K562 (cell line): ENCODE measurements around the gene DPEP2. TPM values are rescaled to one million over a fixed set of nuclear protein-coding genes. Genes with fewer than 3 reads are reported as not detected.

Experiments used
- BMI1 ChIP-seq: fragments of 150-350 bp; IDR thresholded peaks from 2 replicates; pipeline ENCODE4 v1.6.1; 2014; ENCODE audit warnings: low read length
- CBFA2T3 ChIP-seq: fragments of 450-650 bp; IDR thresholded peaks from 2 replicates; pipeline ENCODE4 v1.6.1; 2017
- FOXK1 ChIP-seq: sonication (generic); formaldehyde crosslinking; IDR thresholded peaks from 2 replicates; pipeline ENCODE4 v1.8.0; 2022; ENCODE audit warnings: missing genetic modification reagents, mild to moderate bottlenecking, borderline replicate concordance
- FOXP1 ChIP-seq: sonication (generic); formaldehyde crosslinking; IDR thresholded peaks from 2 replicates; pipeline ENCODE4 v1.8.0; 2022; ENCODE audit warnings: mild to moderate bottlenecking, missing genetic modification reagents
- HDAC1 ChIP-seq, 2 experiments: fragments of 450-650 bp; IDR thresholded peaks; 2 replicates each; pipeline ENCODE4 v1.6.1; 2016 to 2017; ENCODE audit warnings: inconsistent platforms in 1 of 2, mild to moderate bottlenecking in 1 of 2, moderate library complexity in 1 of 2
- HNRNPH1 ChIP-seq: fragments of 200-400 bp; formaldehyde crosslinking; optimal IDR thresholded peaks from 2 replicates; pipeline ENCODE3; 2017; ENCODE audit warnings: low read depth, mild to moderate bottlenecking, low read length, moderate library complexity
- MED1 ChIP-seq: sonication (generic); formaldehyde crosslinking; IDR thresholded peaks from 2 replicates; pipeline ENCODE4 v1.8.1; 2023; ENCODE audit warnings: missing genetic modification reagents, borderline replicate concordance
- MTA3 ChIP-seq: fragments of 450-650 bp; formaldehyde crosslinking; IDR thresholded peaks from 2 replicates; pipeline ENCODE4 v1.6.1; 2017; ENCODE audit warnings: mild to moderate bottlenecking, borderline replicate concordance
- MTF1 ChIP-seq: fragments of 250-450 bp; sonication (Bioruptor Pico); IDR thresholded peaks from 2 replicates; pipeline ENCODE4 v1.9.0; 2021; ENCODE audit warnings: moderate library complexity, mild to moderate bottlenecking, inconsistent platforms, borderline replicate concordance
- NEUROD1 ChIP-seq: fragments of 150-350 bp; IDR thresholded peaks from 2 replicates; pipeline ENCODE4 v1.6.1; 2014; ENCODE audit warnings: borderline replicate concordance, low read length, low read depth; ENCODE audit not compliant: partially characterized antibody
- NRF1 ChIP-seq, 2 experiments: fragments of 450-650 bp; IDR thresholded peaks in 1 of 2; conservative IDR thresholded peaks in 1 of 2; 2 replicates each; pipeline ENCODE4 v1.6.1; 2014; ENCODE audit warnings: mild to moderate bottlenecking in 2 of 2
- TARDBP ChIP-seq: fragments of 450-650 bp; IDR thresholded peaks from 2 replicates; pipeline ENCODE4 v1.6.1; 2016
- TSC22D4 ChIP-seq: fragments of 450-650 bp; IDR thresholded peaks from 2 replicates; pipeline ENCODE4 v1.6.1; 2016; ENCODE audit warnings: missing genetic modification characterization, missing biosample characterization, control low read depth
- U2AF2 ChIP-seq: fragments of 200-400 bp; formaldehyde crosslinking; optimal IDR thresholded peaks from 2 replicates; pipeline ENCODE3; 2017; ENCODE audit warnings: low read depth, mild to moderate bottlenecking, low read length
- ZC3H8 ChIP-seq: fragments of 450-650 bp; IDR thresholded peaks from 2 replicates; pipeline ENCODE4 v1.6.1; 2017
- ZFX ChIP-seq: sonication (generic); formaldehyde crosslinking; IDR thresholded peaks from 2 replicates; pipeline ENCODE4 v1.8.0; 2022; ENCODE audit warnings: mild to moderate bottlenecking, missing genetic modification reagents, moderate library complexity
- ZKSCAN1 ChIP-seq: fragments of 150-350 bp; IDR thresholded peaks from 2 replicates; pipeline ENCODE4 v1.6.1; 2016; ENCODE audit warnings: low read depth, low read length
- ZNF239 ChIP-seq: fragments of 250-450 bp; sonication (Bioruptor Pico); IDR thresholded peaks from 2 replicates; pipeline ENCODE4 v1.4.0; 2020; ENCODE audit warnings: mild to moderate bottlenecking
- ZNF707 ChIP-seq: fragments of 250-450 bp; sonication (Bioruptor Pico); conservative IDR thresholded peaks from 2 replicates; pipeline ENCODE4 v1.8.0; 2022; ENCODE audit warnings: inconsistent platforms, mild to moderate bottlenecking, moderate library complexity
- polyA plus RNA-seq, 8 experiments: library from polyadenylated mRNA; depleted of rRNA in 4 of 8; stranded (reverse) in 5 of 8; unstranded in 3 of 8; fragments of >200 nt; fragmentation: Nextera tagmentation in 2 of 8; fragmentation: Illumina TruSeq in 1 of 8; extraction: Ambion mirVana in 2 of 8; extraction: Trizol in 1 of 8; gene quantifications; 2 replicates each; pipeline versions ENCODE4 v1.2.1 to v1.2.3, GENCODE V29; 2011 to 2014; ENCODE audit warnings: inconsistent platforms in 1 of 8, missing spikeins in 1 of 8
- total RNA-seq, 7 experiments: library from RNA; depleted of rRNA in 6 of 7; stranded (reverse); fragments of >200 nt in 6 of 7; fragmentation: Illumina TruSeq in 2 of 7; extraction: Trizol in 2 of 7; gene quantifications; 2 replicates each; pipeline versions ENCODE4 v1.2.1 to v1.2.3, GENCODE V29; 2011 to 2021; ENCODE audit warnings: low replicate concordance in 1 of 7
- TF ChIP-seq, protein P1 (sequence below): fragments of 450-650 bp; formaldehyde crosslinking; conservative IDR thresholded peaks from 2 replicates; pipeline ENCODE4 v1.4.0; 2022; ENCODE audit warnings: mild to moderate bottlenecking, missing genetic modification characterization
- TF ChIP-seq, protein P2 (sequence below): sonication (generic); formaldehyde crosslinking; IDR thresholded peaks from 2 replicates; pipeline ENCODE4 v1.8.0; 2022; ENCODE audit warnings: missing genetic modification reagents, mild to moderate bottlenecking, moderate library complexity, borderline replicate concordance
- TF ChIP-seq, protein P3 (sequence below): fragments of 450-650 bp; IDR thresholded peaks from 2 replicates; pipeline ENCODE4 v1.6.1; 2018; ENCODE audit not compliant: partially characterized antibody

DPEP2 gene
- total and polyA plus RNA-seq, 9 of the 15 experiments (the other 6 are each of a cell fraction or from before 2014, with no cell fraction given) = 0.14 to 1.2 (median 0.38) TPM

GRCh38 chr16:67993207-67994039, 5.9 kb downstream of the DPEP2 start (continued):
- TF ChIP-seq NRF1 (conservative IDR thresholded peaks at IDR 0.05 in 1 of 2, IDR thresholded peaks at IDR 0.05 in 1 of 2) (peak; percentile 23 to 31; a peak in 1 of 4 replicates), ZC3H8 (no peak), NEUROD1 (peak; percentile 51), CBFA2T3 (0 out of 2 replicates have a peak, but pooled peaks have one; percentile 10), U2AF2 (no peak), ZKSCAN1 (no peak), MTA3 (peak; percentile 82; the same call in 1 of the 2 replicates), FOXP1 (CRISPR knock-in tag) (no peak), ZNF239 (CRISPR knock-in tag) (peak; percentile 37; the same call in 1 of the 2 replicates), FOXK1 (no peak), MTF1 (no peak), MED1 (CRISPR knock-in tag) (no peak), BMI1 (no peak), ZFX (peak; percentile 93), ZNF707 (CRISPR knock-in tag) (peak; percentile 54; the same call in 1 of the 2 replicates), TARDBP (peak; percentile 94), HDAC1 (IDR thresholded peaks at IDR 0.05) (peak in 1 of 2 experiments; percentile 87; a peak in 2 of 4 replicates), HNRNPH1 (no peak), TSC22D4 (tag) (no peak)
- TF ChIP-seq, protein P1, sequence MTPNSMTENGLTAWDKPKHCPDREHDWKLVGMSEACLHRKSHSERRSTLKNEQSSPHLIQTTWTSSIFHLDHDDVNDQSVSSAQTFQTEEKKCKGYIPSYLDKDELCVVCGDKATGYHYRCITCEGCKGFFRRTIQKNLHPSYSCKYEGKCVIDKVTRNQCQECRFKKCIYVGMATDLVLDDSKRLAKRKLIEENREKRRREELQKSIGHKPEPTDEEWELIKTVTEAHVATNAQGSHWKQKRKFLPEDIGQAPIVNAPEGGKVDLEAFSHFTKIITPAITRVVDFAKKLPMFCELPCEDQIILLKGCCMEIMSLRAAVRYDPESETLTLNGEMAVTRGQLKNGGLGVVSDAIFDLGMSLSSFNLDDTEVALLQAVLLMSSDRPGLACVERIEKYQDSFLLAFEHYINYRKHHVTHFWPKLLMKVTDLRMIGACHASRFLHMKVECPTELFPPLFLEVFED (CRISPR knock-in tag) = no peak
- TF ChIP-seq, protein P2, sequence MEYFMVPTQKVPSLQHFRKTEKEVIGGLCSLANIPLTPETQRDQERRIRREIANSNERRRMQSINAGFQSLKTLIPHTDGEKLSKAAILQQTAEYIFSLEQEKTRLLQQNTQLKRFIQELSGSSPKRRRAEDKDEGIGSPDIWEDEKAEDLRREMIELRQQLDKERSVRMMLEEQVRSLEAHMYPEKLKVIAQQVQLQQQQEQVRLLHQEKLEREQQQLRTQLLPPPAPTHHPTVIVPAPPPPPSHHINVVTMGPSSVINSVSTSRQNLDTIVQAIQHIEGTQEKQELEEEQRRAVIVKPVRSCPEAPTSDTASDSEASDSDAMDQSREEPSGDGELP = peak; percentile 89; the same call in 1 of the 2 replicates
- TF ChIP-seq, protein P3, sequence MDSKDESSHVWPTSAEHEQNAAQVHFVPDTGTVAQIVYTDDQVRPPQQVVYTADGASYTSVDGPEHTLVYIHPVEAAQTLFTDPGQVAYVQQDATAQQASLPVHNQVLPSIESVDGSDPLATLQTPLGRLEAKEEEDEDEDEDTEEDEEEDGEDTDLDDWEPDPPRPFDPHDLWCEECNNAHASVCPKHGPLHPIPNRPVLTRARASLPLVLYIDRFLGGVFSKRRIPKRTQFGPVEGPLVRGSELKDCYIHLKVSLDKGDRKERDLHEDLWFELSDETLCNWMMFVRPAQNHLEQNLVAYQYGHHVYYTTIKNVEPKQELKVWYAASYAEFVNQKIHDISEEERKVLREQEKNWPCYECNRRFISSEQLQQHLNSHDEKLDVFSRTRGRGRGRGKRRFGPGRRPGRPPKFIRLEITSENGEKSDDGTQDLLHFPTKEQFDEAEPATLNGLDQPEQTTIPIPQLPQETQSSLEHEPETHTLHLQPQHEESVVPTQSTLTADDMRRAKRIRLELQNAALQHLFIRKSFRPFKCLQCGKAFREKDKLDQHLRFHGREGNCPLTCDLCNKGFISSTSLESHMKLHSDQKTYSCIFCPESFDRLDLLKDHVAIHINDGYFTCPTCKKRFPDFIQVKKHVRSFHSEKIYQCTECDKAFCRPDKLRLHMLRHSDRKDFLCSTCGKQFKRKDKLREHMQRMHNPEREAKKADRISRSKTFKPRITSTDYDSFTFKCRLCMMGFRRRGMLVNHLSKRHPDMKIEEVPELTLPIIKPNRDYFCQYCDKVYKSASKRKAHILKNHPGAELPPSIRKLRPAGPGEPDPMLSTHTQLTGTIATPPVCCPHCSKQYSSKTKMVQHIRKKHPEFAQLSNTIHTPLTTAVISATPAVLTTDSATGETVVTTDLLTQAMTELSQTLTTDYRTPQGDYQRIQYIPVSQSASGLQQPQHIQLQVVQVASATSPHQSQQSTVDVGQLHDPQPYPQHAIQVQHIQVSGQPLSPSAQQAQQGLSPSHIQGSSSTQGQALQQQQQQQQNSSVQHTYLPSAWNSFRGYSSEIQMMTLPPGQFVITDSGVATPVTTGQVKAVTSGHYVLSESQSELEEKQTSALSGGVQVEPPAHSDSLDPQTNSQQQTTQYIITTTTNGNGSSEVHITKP = peak; percentile 45
